Inferior parietal cortex (tissue), 1 donor: ENCODE data around the gene MRC2.
"Not testable (repeated sequence)": the region's sequence is repeated elsewhere in the genome, so short reads cannot be mapped to it uniquely, and the experiment has no call there.

Experiments
- DNase-seq: peaks from one replicate; pipeline ENCODE4 v3.0.0-alpha.2; 2016; ENCODE audit errors: extremely low spot score

MRC2 gene

GRCh38 chr17:62627219-62627903 is at the start of gene MRC2:
Gene MRC2, plus strand, starts transcription at chr17:62627670. Its CDS starts 133 bp downstream, at chr17:62627803.
- DNase-seq: no peak

GRCh38 chr17:62578757-62579487 is 48.5 kb upstream of the MRC2 start:
- DNase-seq: no peak

GRCh38 chr17:62580947-62581346 is 46.5 kb upstream of the MRC2 start:
- no peak for DNase-seq

GRCh38 chr17:62581764-62582163 is 45.7 kb upstream of the MRC2 start:
- DNase-seq: no peak

- no peak for DNase-seq
These were observed 39.9 kb upstream of the MRC2 start for GRCh38 chr17:62587554-62587953.

- no peak for DNase-seq
These were observed 39.4 kb upstream of the MRC2 start for GRCh38 chr17:62588109-62588508.

GRCh38 chr17:62591333-62591732 is 36.1 kb upstream of the MRC2 start:
- DNase-seq: no peak

GRCh38 chr17:62591822-62592221 is 35.6 kb upstream of the MRC2 start:
- not testable (repeated sequence) for DNase-seq

- DNase-seq: no peak
These were observed 35.0 kb upstream of the MRC2 start for GRCh38 chr17:62592341-62593099.

GRCh38 chr17:62595484-62595883 is 32.0 kb upstream of the MRC2 start:
- DNase-seq: no peak

GRCh38 chr17:62596662-62597061 is 30.8 kb upstream of the MRC2 start:
- DNase-seq: no peak

GRCh38 chr17:62597150-62597549 is 30.3 kb upstream of the MRC2 start:
- no peak for DNase-seq

GRCh38 chr17:62597920-62598319 is 29.6 kb upstream of the MRC2 start:
- DNase-seq: no peak

GRCh38 chr17:62599964-62600657 is 27.4 kb upstream of the MRC2 start:
- DNase-seq: no peak

GRCh38 chr17:62600805-62601204 is 26.7 kb upstream of the MRC2 start:
- no peak for DNase-seq

GRCh38 chr17:62601471-62601870 is 26.0 kb upstream of the MRC2 start:
- DNase-seq: no peak

- DNase-seq: not testable (repeated sequence)
These were observed 23.7 kb upstream of the MRC2 start for GRCh38 chr17:62603783-62604182.

- no peak for DNase-seq
These were observed 21.9 kb upstream of the MRC2 start for GRCh38 chr17:62605588-62605987.

GRCh38 chr17:62611292-62611691 is 16.2 kb upstream of the MRC2 start:
- DNase-seq: no peak

- no peak for DNase-seq
These were observed 15.7 kb upstream of the MRC2 start for GRCh38 chr17:62611728-62612127.

GRCh38 chr17:62612289-62612688 is 15.2 kb upstream of the MRC2 start:
- not testable (repeated sequence) for DNase-seq

GRCh38 chr17:62613095-62613494 is 14.4 kb upstream of the MRC2 start:
- not testable (repeated sequence) for DNase-seq
